ENCODE data around the gene HTR2A. TPM values are rescaled to one million over a fixed set of nuclear protein-coding genes. Genes with fewer than 3 reads are reported as not detected.

Gene HTR2A
- total and polyA plus RNA-seq, 2 donors (not counting 3 experiments of a cell fraction or from before 2014, with no cell fraction given), result not detected

- H4K20me1 ChIP-seq (replicated peaks; ENCODE audit: control insufficient read depth, extremely low read depth, insufficient read depth, low read length), result no peaks in the 10 kb centered on the region
- H3K27me3 ChIP-seq (ENCODE audit: control insufficient read depth in 2 of 2, insufficient read depth in 2 of 2, low read length in 2 of 2), result peaks cover 4 to 15% of the 10 kb centered on the region in 2 experiments
- H3K79me2 ChIP-seq (ENCODE audit: control insufficient read depth, insufficient read depth, low read length), result no peaks in the 10 kb centered on the region
- peak overlapping the region in 1 of 3 experiments; percentile 29 for H3K4me3 ChIP-seq (replicated peaks in 1 of 3; ENCODE audit: insufficient read depth in 1 of 3, low read depth in 1 of 3, low read length in 3 of 3)
- ChIA-PET POLR2A (no interaction called here), CTCF (interaction anchor here (0.6 to 2.4 kb wide), 20 partner anchors 8 to 1875 kb away, joined by 3 to 11 read pairs (median 4); no protein-coding TSS in a partner anchor)
- intact Hi-C loops (cut with micrococcal nuclease) (loop anchor here (1.0 kb wide), 1 partner anchor 1875 kb away; no protein-coding TSS in a partner anchor), dilution Hi-C loops (cut with MboI; ENCODE audit: extremely low pct_ligation_motif_present, low sequenced_read_pairs) (no loop called here)
- H3K9me1 ChIP-seq (replicated peaks; ENCODE audit: control insufficient read depth, extremely low read depth, insufficient read depth, low read length), result no peaks in the 10 kb centered on the region
- no peak overlapping the region for H3K27ac ChIP-seq (ENCODE audit: insufficient read depth, low read depth, low read length)
- H3K36me3 ChIP-seq (ENCODE audit: control insufficient read depth in 2 of 2, extremely low read depth in 1 of 2, insufficient read depth in 2 of 2, low read length in 2 of 2), result no peaks in the 10 kb centered on the region
- TF ChIP-seq CTCF (IDR thresholded peaks at IDR 0.05; ENCODE audit: extremely low read depth in 1 of 2, insufficient read depth in 1 of 2, low read depth in 1 of 2, low read length in 2 of 2), result peak; percentile 72 to 94
- TF ChIP-seq POLR2AphosphoS5 (IDR thresholded peaks at IDR 0.05; ENCODE audit: insufficient read depth, low read depth, low read length), result no peak
- no peak for FAIRE-seq
- BruUV-seq (replicated peaks), result no TSS peak
- no peaks in the 10 kb centered on the region for H3K4me1 ChIP-seq (ENCODE audit: control insufficient read depth, extremely low read depth, insufficient read depth, low read length)
- no peaks in the 10 kb centered on the region for H3K9me3 ChIP-seq (replicated peaks; ENCODE audit: control insufficient read depth, insufficient read depth, low read length)
- H3K9ac ChIP-seq (replicated peaks; ENCODE audit: extremely low read depth, insufficient read depth, low read length), result no peak overlapping the region
- peak overlapping the region; percentile 66 for H2AFZ ChIP-seq (ENCODE audit: low read depth, low read length)
- peak overlapping the region; percentile 18 for H3K4me2 ChIP-seq (ENCODE audit: insufficient read depth, low read length)
- DNase-seq (ENCODE audit: low read depth, low spot score), result peak; percentile 43
Observed at GRCh38 chr13:46893798-46894560, 2.9 kb downstream of the HTR2A start.

GRCh38 chr13:46893221-46893740 lies 3.6 kb downstream of the HTR2A start:
- DNase-seq (ENCODE audit: low read depth, low spot score) (no peak), FAIRE-seq (no peak)
- no TSS peak for BruUV-seq (replicated peaks)
- Histone ChIP-seq H3K4me1 (ENCODE audit: control insufficient read depth, extremely low read depth, insufficient read depth, low read length) (no peaks in the 10 kb centered on the region), H3K27ac (ENCODE audit: insufficient read depth, low read depth, low read length) (no peak overlapping the region), H3K4me3 (replicated peaks in 1 of 3; ENCODE audit: insufficient read depth in 1 of 3, low read depth in 1 of 3, low read length in 3 of 3) (no peak overlapping the region), H3K9me1 (replicated peaks; ENCODE audit: control insufficient read depth, extremely low read depth, insufficient read depth, low read length) (no peaks in the 10 kb centered on the region), H3K4me2 (ENCODE audit: insufficient read depth, low read length) (peak overlapping the region; percentile 18), H2AFZ (ENCODE audit: low read depth, low read length) (no peak overlapping the region), H3K36me3 (ENCODE audit: control insufficient read depth in 2 of 2, extremely low read depth in 1 of 2, insufficient read depth in 2 of 2, low read length in 2 of 2) (no peaks in the 10 kb centered on the region), H3K9me3 (replicated peaks; ENCODE audit: control insufficient read depth, insufficient read depth, low read length) (no peaks in the 10 kb centered on the region), H3K27me3 (ENCODE audit: control insufficient read depth in 2 of 2, insufficient read depth in 2 of 2, low read length in 2 of 2) (peaks cover 4 to 15% of the 10 kb centered on the region in 2 experiments), H3K79me2 (ENCODE audit: control insufficient read depth, insufficient read depth, low read length) (no peaks in the 10 kb centered on the region), H3K9ac (replicated peaks; ENCODE audit: extremely low read depth, insufficient read depth, low read length) (no peak overlapping the region), H4K20me1 (replicated peaks; ENCODE audit: control insufficient read depth, extremely low read depth, insufficient read depth, low read length) (no peaks in the 10 kb centered on the region)
- intact Hi-C loops (cut with micrococcal nuclease) (no loop called here), dilution Hi-C loops (cut with MboI; ENCODE audit: extremely low pct_ligation_motif_present, low sequenced_read_pairs) (no loop called here)
- ChIA-PET POLR2A (no interaction called here), CTCF (interaction anchor here (0.6 to 2.4 kb wide), 14 partner anchors 9 to 1876 kb away, joined by 3 to 11 read pairs (median 6); no protein-coding TSS in a partner anchor)
- no peak for TF ChIP-seq JUN (IDR thresholded peaks at IDR 0.05; ENCODE audit: borderline replicate concordance, insufficient read depth, insufficient read length, low read depth)
- TF ChIP-seq EZH2 (IDR thresholded peaks at IDR 0.05; ENCODE audit: borderline replicate concordance, low read depth, low read length, severe bottlenecking), result no peak
- no peak for TF ChIP-seq GATA2 (IDR thresholded peaks at IDR 0.05; ENCODE audit: insufficient read depth, insufficient read length, low read depth, low read length)
- TF ChIP-seq POLR2A (IDR thresholded peaks at IDR 0.05; ENCODE audit: low read depth, low read length), result no peak
- no peak for TF ChIP-seq MYC (IDR thresholded peaks at IDR 0.05; ENCODE audit: low read depth, low read length)
- TF ChIP-seq FOS (IDR thresholded peaks at IDR 0.05; ENCODE audit: borderline replicate concordance, insufficient read depth, low read length), result no peak
- no peak for TF ChIP-seq CTCF (IDR thresholded peaks at IDR 0.05; ENCODE audit: extremely low read depth in 1 of 2, insufficient read depth in 1 of 2, low read depth in 1 of 2, low read length in 2 of 2)
- TF ChIP-seq POLR2AphosphoS5 (IDR thresholded peaks at IDR 0.05; ENCODE audit: insufficient read depth, low read depth, low read length), result no peak
- no peak for TF ChIP-seq MAX (IDR thresholded peaks at IDR 0.05; ENCODE audit: insufficient read depth, insufficient read length)
